Astrocyte of the cerebellum (primary cell): ENCODE results near the gene ZNF516.

Source experiments
- DNase-seq: peaks from one replicate; pipeline ENCODE4 v3.0.0-alpha.2; 2011; ENCODE audit warnings: low read depth
- H3K4me3 ChIP-seq: 2 replicates; pipeline ENCODE4 v1.5.1; 2011; ENCODE audit warnings: mild to moderate bottlenecking, low read depth, low read length, moderate library complexity
- in situ Hi-C: cut with HindIII; loops from 2 replicates; pipeline ENCODE4 v1.10.0; 2017; ENCODE audit warnings: low sequenced_read_pairs
- TF ChIP-seq, protein P1 (sequence below): IDR thresholded peaks from 2 replicates; pipeline ENCODE4 v1.5.1; 2012; ENCODE audit warnings: low read length, low read depth, moderate library complexity, mild to moderate bottlenecking; ENCODE audit errors: missing control alignments

Gene ZNF516

DNA sequence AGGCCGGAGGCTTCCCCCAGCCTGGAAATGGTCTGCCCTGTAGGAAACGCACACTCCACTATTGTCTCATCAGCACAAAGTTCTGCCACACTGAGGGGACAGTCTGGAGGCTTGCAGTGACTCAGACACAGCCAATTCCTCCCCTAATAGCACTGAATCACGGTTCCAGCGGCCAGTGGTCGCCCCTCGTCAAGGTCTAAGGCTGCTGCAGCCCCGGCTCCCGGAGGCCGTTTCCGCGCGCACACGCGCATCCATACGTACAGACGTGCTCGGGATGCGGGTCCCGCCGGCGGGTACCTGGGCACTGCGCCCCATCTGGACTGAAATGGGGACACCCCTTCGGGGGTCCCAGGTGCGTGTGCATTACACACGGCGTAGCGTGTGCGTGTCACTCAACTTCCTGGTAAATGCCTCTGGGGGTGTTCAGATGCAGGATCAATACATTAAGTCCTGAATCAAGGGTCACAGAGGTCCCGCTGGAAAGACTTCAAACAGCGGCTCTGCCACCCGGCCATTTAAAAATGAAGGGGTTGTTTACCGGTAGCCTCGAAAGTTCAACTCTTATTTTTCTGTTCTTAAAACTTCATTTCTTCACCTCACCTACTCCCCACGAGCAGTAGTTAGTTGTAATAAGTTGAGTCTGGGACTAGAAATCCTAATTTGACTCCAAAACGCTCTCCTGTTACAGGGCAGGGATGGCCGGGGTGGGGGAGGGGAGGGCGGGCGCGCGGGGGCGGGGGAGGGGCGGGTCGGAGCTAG is 572 bp upstream of the ZNF516 start:
- in situ Hi-C loops: no loop called here

DNA sequence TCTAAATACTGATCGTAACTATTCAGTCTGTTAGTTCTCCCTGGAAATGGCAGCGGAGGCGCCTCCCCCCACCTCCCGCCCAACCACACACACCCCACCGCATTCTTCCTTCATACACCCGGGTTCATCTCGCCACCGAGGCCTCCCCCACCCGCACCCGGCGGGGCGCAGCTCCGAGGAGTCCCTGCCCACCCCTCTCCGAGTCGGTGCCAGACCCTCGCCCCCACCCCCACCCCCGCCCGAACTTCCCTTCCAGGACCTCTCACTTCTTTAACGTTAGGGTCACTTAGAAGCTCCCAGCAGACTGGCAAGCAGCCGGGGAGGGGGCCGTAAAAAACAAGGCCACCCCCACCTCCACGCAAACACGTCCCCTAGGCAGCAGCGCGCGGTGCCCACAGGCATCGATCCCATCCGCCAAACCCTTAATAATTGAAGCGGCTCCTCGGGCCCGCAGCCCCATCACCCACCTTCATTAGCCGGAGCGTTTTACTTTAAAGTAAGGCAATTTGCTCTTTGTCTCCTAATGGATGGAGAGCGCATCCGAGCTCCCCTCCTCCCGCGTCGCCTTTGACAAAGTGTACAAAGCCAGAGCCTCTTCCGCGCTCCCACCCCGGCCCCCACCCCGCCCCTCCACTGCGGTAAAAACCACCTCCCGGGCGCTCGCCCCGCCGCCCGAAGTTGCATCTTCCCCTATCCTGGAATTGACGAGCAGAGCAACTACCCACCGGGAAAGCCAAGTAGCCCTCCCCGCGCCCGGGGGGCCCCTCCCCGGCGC is 624 bp downstream of the ZNF516 start:
- in situ Hi-C loops: no loop called here
- DNase-seq: no peak

More for the DNA sequence above, 572 bp upstream of the ZNF516 start:
- DNase-seq: no peak
- peak overlapping the region; percentile 83 for H3K4me3 ChIP-seq
- TF ChIP-seq, protein P1, sequence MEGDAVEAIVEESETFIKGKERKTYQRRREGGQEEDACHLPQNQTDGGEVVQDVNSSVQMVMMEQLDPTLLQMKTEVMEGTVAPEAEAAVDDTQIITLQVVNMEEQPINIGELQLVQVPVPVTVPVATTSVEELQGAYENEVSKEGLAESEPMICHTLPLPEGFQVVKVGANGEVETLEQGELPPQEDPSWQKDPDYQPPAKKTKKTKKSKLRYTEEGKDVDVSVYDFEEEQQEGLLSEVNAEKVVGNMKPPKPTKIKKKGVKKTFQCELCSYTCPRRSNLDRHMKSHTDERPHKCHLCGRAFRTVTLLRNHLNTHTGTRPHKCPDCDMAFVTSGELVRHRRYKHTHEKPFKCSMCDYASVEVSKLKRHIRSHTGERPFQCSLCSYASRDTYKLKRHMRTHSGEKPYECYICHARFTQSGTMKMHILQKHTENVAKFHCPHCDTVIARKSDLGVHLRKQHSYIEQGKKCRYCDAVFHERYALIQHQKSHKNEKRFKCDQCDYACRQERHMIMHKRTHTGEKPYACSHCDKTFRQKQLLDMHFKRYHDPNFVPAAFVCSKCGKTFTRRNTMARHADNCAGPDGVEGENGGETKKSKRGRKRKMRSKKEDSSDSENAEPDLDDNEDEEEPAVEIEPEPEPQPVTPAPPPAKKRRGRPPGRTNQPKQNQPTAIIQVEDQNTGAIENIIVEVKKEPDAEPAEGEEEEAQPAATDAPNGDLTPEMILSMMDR: no peak

DNA sequence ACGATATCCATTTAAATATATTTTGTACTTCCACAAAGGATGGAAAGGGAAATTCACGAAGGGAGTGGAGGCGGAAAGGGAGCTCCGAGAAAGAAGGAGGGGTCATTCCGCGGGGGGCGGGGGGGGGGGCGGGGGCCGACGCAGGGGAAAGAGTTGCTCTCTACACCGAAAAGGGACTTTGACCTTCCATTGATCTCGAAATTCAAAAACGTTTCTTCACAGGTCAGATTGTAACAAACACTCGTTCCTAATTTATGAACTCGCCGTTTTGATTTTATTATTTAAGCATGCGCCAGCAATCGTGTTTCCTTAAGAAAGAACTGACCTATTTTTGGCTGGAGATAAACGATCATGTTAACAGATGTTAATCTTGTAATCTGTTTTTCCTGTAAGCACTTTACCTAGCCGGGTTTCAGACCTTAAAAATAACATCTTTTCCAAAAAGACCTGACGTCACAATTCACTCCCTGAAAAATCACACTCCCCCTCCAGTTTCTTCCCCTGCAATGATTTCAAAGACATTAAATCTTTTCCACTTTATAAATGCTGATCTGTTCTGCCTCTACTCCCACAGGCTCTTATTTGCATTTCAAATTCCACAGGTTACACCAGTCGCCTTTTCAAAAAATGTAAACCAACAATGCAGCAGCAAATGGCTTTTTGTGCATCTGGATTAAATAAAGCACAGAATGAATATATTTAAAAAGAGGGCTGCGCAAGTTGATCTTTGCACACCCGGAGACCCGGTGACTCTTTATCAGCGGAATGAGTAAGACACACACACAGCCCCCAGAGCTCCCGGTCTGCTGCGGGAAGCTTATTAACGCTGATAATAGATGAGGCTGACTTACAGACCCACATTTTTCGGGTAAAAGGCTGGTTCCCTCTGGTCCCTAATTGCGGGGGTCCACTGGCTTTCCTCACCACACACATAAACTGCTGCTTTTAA is 1.6 kb downstream of the ZNF516 start:
- peak overlapping the region; percentile 83 for H3K4me3 ChIP-seq
- TF ChIP-seq, protein P1: no peak
- in situ Hi-C loops: no loop called here
- DNase-seq: no peak

More for the DNA sequence above, 624 bp downstream of the ZNF516 start:
- peak overlapping the region; percentile 83 for H3K4me3 ChIP-seq
- TF ChIP-seq, protein P1: no peak

DNA sequence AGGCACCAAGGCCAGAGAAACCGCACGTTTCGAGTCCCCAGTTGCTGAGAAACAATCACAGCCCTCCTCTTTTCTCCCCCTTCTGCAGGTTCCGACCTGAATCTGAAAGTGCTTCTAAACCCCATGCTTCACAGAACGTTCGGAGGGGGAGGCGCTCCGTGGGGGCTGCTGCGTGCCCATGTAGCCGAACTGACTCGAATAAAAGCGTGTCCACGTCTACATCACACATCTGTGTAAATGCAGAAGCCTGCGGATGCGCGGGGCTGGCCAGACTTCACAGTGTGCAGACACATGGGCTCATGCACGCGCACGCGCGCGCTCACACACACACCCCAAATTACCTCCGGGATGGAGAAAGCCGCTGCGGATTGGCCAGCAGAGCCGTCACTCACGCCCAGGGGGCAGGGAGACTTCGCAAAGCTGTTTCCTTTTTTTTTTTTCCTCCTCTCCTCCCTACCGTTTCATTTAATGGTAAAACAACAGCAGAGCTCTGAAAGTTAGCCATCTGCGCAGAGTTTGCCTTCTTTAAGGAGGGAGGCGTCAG is 2.3 kb downstream of the ZNF516 start:
- TF ChIP-seq, protein P1: no peak
- DNase-seq: peak; percentile 97
- peak overlapping the region; percentile 83 for H3K4me3 ChIP-seq
- in situ Hi-C loops: no loop called here

DNA sequence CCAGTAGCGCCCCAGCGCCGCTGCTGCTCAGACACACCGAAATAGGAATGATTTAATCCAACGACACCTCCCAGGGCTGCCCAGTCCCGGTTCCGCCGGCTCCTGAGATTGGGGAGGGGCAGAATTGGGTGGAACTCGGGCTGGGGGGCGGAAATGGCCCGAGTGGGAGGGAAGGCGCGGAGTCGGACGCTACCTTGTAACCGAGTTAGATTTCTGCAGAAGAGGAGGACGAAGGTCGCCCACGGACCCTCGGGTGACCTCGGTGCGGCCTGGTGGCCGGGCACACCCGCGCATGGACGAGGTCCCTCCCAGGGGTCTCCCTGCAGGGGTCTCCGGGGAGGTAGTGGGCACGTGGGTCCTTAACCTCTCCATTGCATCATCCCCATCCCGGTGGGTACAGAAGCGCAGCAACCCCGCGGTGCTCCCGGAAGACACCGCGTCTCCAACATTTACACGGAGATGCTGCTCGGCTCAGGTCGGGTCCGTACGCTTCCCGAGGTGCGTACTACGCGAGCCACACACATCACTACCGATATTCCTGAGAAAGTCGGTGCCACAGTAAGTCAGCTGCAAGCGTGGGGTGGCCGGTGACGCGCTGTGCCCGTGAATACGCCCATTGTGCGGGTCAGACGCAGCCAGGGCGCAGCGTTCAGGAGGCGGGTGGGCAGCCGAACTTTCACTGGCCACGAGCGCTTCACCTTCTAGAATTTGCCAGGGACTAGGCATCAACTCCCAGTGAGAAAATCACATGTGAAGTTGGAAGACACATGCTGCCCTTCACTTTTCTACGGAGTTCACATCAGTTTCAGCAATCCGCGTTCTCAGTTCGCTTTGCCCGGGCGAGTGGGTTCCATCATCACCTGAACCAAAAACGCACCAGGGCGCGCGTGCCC is 3.0 kb downstream of the ZNF516 start:
- H3K4me3 ChIP-seq: peak overlapping the region; percentile 83
- in situ Hi-C loops: no loop called here
- DNase-seq: no peak
- TF ChIP-seq, protein P1: no peak
